Left forelimb (tissue), 1 donor: ENCODE results near the gene CFAP68.

Source experiments
- DNase-seq: peaks from one replicate; pipeline ENCODE4 v3.0.0-alpha.2; 2018; ENCODE audit warnings: low spot score

Gene CFAP68

GRCh38 chr11:111878849-111879636 lies at the start of gene CFAP68, which contains the start of gene FDXACB1:
Gene CFAP68, plus strand, starts transcription at chr11:111879541. Its CDS starts 20 bp downstream, at chr11:111879561.
Gene FDXACB1, minus strand, starts transcription at chr11:111879165. Its CDS starts 33 bp downstream, at chr11:111879132.
- peak; percentile 96 for DNase-seq

- DNase-seq, result no peak
These were observed 45.8 kb upstream of the CFAP68 start for GRCh38 chr11:111833524-111833923.

GRCh38 chr11:111834432-111835163 lies 44.7 kb upstream of the CFAP68 start:
- no peak for DNase-seq

- no peak for DNase-seq
These were observed 43.7 kb upstream of the CFAP68 start for GRCh38 chr11:111835665-111836064.

GRCh38 chr11:111836162-111836561 lies 43.2 kb upstream of the CFAP68 start:
- DNase-seq, result no peak

- DNase-seq, result no peak
These were observed 42.6 kb upstream of the CFAP68 start for GRCh38 chr11:111836721-111837120.

- no peak for DNase-seq
These were observed 41.9 kb upstream of the CFAP68 start for GRCh38 chr11:111837366-111837891.

- no peak for DNase-seq
These were observed 41.3 kb upstream of the CFAP68 start for GRCh38 chr11:111838054-111838453.

- no peak for DNase-seq
These were observed 39.2 kb upstream of the CFAP68 start for GRCh38 chr11:111840143-111840542.

- DNase-seq, result peak; percentile 80
These were observed 37.8 kb upstream of the CFAP68 start for GRCh38 chr11:111841370-111842053.

GRCh38 chr11:111843661-111844060 lies 35.7 kb upstream of the CFAP68 start:
- DNase-seq, result no peak

- DNase-seq, result no peak
These were observed 33.9 kb upstream of the CFAP68 start for GRCh38 chr11:111845276-111846028.

- no peak for DNase-seq
These were observed 33.3 kb upstream of the CFAP68 start for GRCh38 chr11:111846063-111846462.

GRCh38 chr11:111846636-111847035 lies 32.7 kb upstream of the CFAP68 start:
- DNase-seq, result no peak

GRCh38 chr11:111849631-111850030 lies 29.7 kb upstream of the CFAP68 start:
- no peak for DNase-seq

GRCh38 chr11:111851067-111851466 lies 28.3 kb upstream of the CFAP68 start:
- no peak for DNase-seq

GRCh38 chr11:111851636-111852035 lies 27.7 kb upstream of the CFAP68 start:
- no peak for DNase-seq

- DNase-seq, result no peak
These were observed 27.2 kb upstream of the CFAP68 start for GRCh38 chr11:111852103-111852502.

- DNase-seq, result no peak
These were observed 23.8 kb upstream of the CFAP68 start for GRCh38 chr11:111855506-111855905.

GRCh38 chr11:111860257-111860656 lies 19.1 kb upstream of the CFAP68 start:
- no peak for DNase-seq

GRCh38 chr11:111870113-111870512 lies 9.2 kb upstream of the CFAP68 start:
- DNase-seq, result no peak

GRCh38 chr11:111870522-111870885 lies 8.8 kb upstream of the CFAP68 start:
- DNase-seq, result no peak
